H1 (cell line): ENCODE data around the gene EPHA1. TPM values are rescaled to one million over a fixed set of nuclear protein-coding genes. Genes with fewer than 3 reads are reported as not detected.
A peak's percentile ranks its signal among the peaks of the same experiment; 100 is the strongest.

ENCODE experiments used
- CTCF ChIA-PET: fragments of 300-600 bp; sonication (Branson Sonifier 250); formaldehyde crosslinking; loops from one replicate; lab custom pipeline; 2021; ENCODE audit not compliant: partially characterized antibody; lab: Charles Lee
- POLR2A ChIA-PET: fragments of 300-600 bp; sonication (Branson Sonifier 250); formaldehyde crosslinking; loops from one replicate; lab custom pipeline; 2021; ENCODE audit warnings: inconsistent platforms; ENCODE audit not compliant: partially characterized antibody; lab: Charles Lee
- DNase-seq, 2 experiments: peaks; one replicate each; pipeline versions ENCODE4 v3.0.0 to v3.0.0-alpha.2; 2010 to 2022; ENCODE audit warnings: low spot score in 2 of 2, low read depth in 1 of 2, mixed read lengths in 1 of 2
- FAIRE-seq: peaks from 2 replicates; lab custom pipeline; 2011; peaks lifted over from hg19 to GRCh38; lab: Jason Lieb, UNC
- H2AFZ ChIP-seq: 2 replicates; pipeline ENCODE4 v1.8.1; 2012; ENCODE audit warnings: low read length, inconsistent platforms
- H2AK5ac ChIP-seq: 2 replicates; pipeline ENCODE4 v1.6.1; 2013; ENCODE audit warnings: low read depth, low read length
- H2BK120ac ChIP-seq: replicated peaks from 2 replicates; pipeline ENCODE3; 2013; ENCODE audit warnings: low read depth, low read length, inconsistent platforms
- H2BK12ac ChIP-seq: 2 replicates; pipeline ENCODE4 v1.6.1; 2013; ENCODE audit warnings: low read depth, low read length
- H2BK15ac ChIP-seq: 2 replicates; pipeline ENCODE4 v1.6.1; 2013; ENCODE audit warnings: low read length
- H2BK20ac ChIP-seq: 2 replicates; pipeline ENCODE4 v1.6.1; 2013; ENCODE audit warnings: low read length
- H2BK5ac ChIP-seq: 2 replicates; pipeline ENCODE4 v1.6.1; 2013; ENCODE audit warnings: low read depth, low read length
- H3K14ac ChIP-seq: 2 replicates; pipeline ENCODE4 v1.6.1; 2013; ENCODE audit warnings: inconsistent platforms; ENCODE audit not compliant: insufficient read length
- H3K18ac ChIP-seq: 2 replicates; pipeline ENCODE4 v1.6.1; 2013; ENCODE audit warnings: low read length; ENCODE audit errors: extremely low read depth
- H3K23ac ChIP-seq: 2 replicates; pipeline ENCODE4 v1.6.1; 2013; ENCODE audit warnings: inconsistent platforms; ENCODE audit not compliant: insufficient read length
- H3K23me2 ChIP-seq: 2 replicates; pipeline ENCODE4 v1.6.1; 2013; ENCODE audit warnings: low read depth, low read length
- H3K27ac ChIP-seq: 2 replicates; pipeline ENCODE4 v1.6.1; 2011; ENCODE audit warnings: low read depth, low read length, inconsistent platforms
- H3K27me3 ChIP-seq, 4 experiments: replicated peaks in 1 of 4; 1 replicate in 1 of 4; 2 replicates in 3 of 4; pipeline versions ENCODE4 v1.6.1 to v1.8.1; 2011 to 2013; ENCODE audit warnings: low read length in 3 of 4, mild to moderate bottlenecking in 3 of 4, inconsistent platforms in 2 of 4, mixed read lengths in 2 of 4, moderate library complexity in 1 of 4; ENCODE audit not compliant: control insufficient read depth in 3 of 4, insufficient read depth in 3 of 4; ENCODE audit errors: extremely low read depth in 1 of 4
- H3K36me3 ChIP-seq, 4 experiments: 2 replicates each; pipeline versions ENCODE4 v1.6.1 to v1.8.1; 2011 to 2013; ENCODE audit warnings: mild to moderate bottlenecking in 4 of 4, low read length in 3 of 4, moderate library complexity in 2 of 4, control low read depth in 1 of 4, inconsistent platforms in 1 of 4; ENCODE audit not compliant: insufficient read depth in 4 of 4, control insufficient read depth in 2 of 4
- H3K4ac ChIP-seq: replicated peaks from 2 replicates; pipeline ENCODE3; 2013; ENCODE audit warnings: low read length, low read depth, mixed read lengths, inconsistent platforms; ENCODE audit not compliant: insufficient read length
- H3K4me1 ChIP-seq, 4 experiments: replicated peaks in 1 of 4; 1 replicate in 1 of 4; 2 replicates in 3 of 4; pipeline versions ENCODE4 v1.6.1 to v1.8.1; 2011 to 2013; ENCODE audit warnings: low read length in 3 of 4, inconsistent platforms in 2 of 4, mixed read lengths in 1 of 4; ENCODE audit not compliant: insufficient read depth in 4 of 4, control insufficient read depth in 3 of 4
- H3K4me2 ChIP-seq, 2 experiments: 2 replicates each; pipeline versions ENCODE4 v1.6.1 to v1.8.1; 2011 to 2013; ENCODE audit warnings: low read depth in 2 of 2, low read length in 2 of 2, control low read depth in 1 of 2, inconsistent platforms in 1 of 2, mild to moderate bottlenecking in 1 of 2; ENCODE audit not compliant: insufficient read depth in 1 of 2
- H3K4me3 ChIP-seq, 4 experiments: fragments of 200-600, 300-600 bp in 1 of 4; sonication (generic), shearing (Covaris generic), sonication (Bioruptor Twin) in 1 of 4; 2 replicates each; pipeline versions ENCODE4 v1.5.1 to v1.8.1; 2011 to 2016; ENCODE audit warnings: low read length in 4 of 4, low read depth in 3 of 4, control low read depth in 2 of 4, inconsistent platforms in 2 of 4, mild to moderate bottlenecking in 2 of 4, mixed read lengths in 1 of 4, moderate library complexity in 1 of 4; ENCODE audit not compliant: insufficient read depth in 2 of 4; ENCODE audit errors: extremely low read depth in 1 of 4
- H3K56ac ChIP-seq: replicated peaks from 2 replicates; pipeline ENCODE3; 2013; ENCODE audit warnings: low read depth, mild to moderate bottlenecking, mixed read lengths, low read length, inconsistent platforms; ENCODE audit not compliant: insufficient read length
- H3K79me1 ChIP-seq: 2 replicates; pipeline ENCODE4 v1.6.1; 2013; ENCODE audit warnings: low read depth, low read length, control low read depth
- H3K79me2 ChIP-seq, 2 experiments: 2 replicates each; pipeline versions ENCODE4 v1.6.1 to v1.8.1; 2012 to 2013; ENCODE audit warnings: low read length in 2 of 2, mild to moderate bottlenecking in 2 of 2, inconsistent platforms in 1 of 2; ENCODE audit not compliant: insufficient read depth in 2 of 2, control insufficient read depth in 1 of 2
- H3K9ac ChIP-seq, 4 experiments: replicated peaks in 1 of 4; 1 replicate in 1 of 4; 2 replicates in 3 of 4; pipeline versions ENCODE4 v1.6.1 to v1.8.1; 2011 to 2013; ENCODE audit warnings: low read depth in 3 of 4, low read length in 3 of 4, control low read depth in 2 of 4, mild to moderate bottlenecking in 2 of 4, moderate library complexity in 2 of 4, inconsistent platforms in 1 of 4; ENCODE audit errors: extremely low read depth in 1 of 4
- H3K9me3 ChIP-seq, 2 experiments: 2 replicates each; pipeline versions ENCODE4 v1.6.1 to v1.8.1; 2012 to 2013; ENCODE audit warnings: mild to moderate bottlenecking in 2 of 2, moderate library complexity in 2 of 2, control low read depth in 1 of 2, inconsistent platforms in 1 of 2, low read depth in 1 of 2, low read length in 1 of 2, mixed read lengths in 1 of 2; ENCODE audit not compliant: insufficient read depth in 2 of 2
- H4K20me1 ChIP-seq, 2 experiments: replicated peaks in 1 of 2; 2 replicates each; pipeline versions ENCODE3 to v1.8.1; 2011 to 2013; ENCODE audit warnings: inconsistent platforms in 2 of 2, low read length in 2 of 2, mild to moderate bottlenecking in 1 of 2; ENCODE audit not compliant: insufficient read depth in 2 of 2, control insufficient read depth in 1 of 2
- H4K5ac ChIP-seq: 2 replicates; pipeline ENCODE4 v1.6.1; 2013; ENCODE audit warnings: low read length, low read depth, mixed read lengths, inconsistent platforms; ENCODE audit not compliant: insufficient read length
- H4K8ac ChIP-seq: 2 replicates; pipeline ENCODE4 v1.8.0; 2013; ENCODE audit warnings: mild to moderate bottlenecking, moderate library complexity, low read length, inconsistent platforms; ENCODE audit not compliant: insufficient read depth; ENCODE audit errors: extremely low read depth
- H4K91ac ChIP-seq: replicated peaks from 2 replicates; pipeline ENCODE3; 2013; ENCODE audit warnings: low read length, mixed read lengths, inconsistent platforms; ENCODE audit not compliant: insufficient read length
- GTF2F1 ChIP-seq: IDR thresholded peaks from 2 replicates; pipeline ENCODE4 v1.6.1; 2012; ENCODE audit warnings: low read depth, low read length, improper control_type of control experiment, borderline replicate concordance
- YY1 ChIP-seq: IDR thresholded peaks from 2 replicates; pipeline ENCODE4 v1.6.1; 2011; ENCODE audit warnings: low read depth, mild to moderate bottlenecking, low read length
- WGBS, 2 experiments: shearing (Covaris generic) in 1 of 2; methylation state at CpG; one replicate each; pipeline versions ENCODE4 v1.1.6 to v1.1.7; 2013 to 2015; ENCODE audit warnings: low lambda C conversion rate in 2 of 2, mixed read lengths in 2 of 2, inconsistent platforms in 1 of 2, low coverage in 1 of 2, missing lambda C conversion rate in 1 of 2; ENCODE audit not compliant: insufficient replicate concordance in 2 of 2, insufficient coverage in 1 of 2, insufficient read length in 1 of 2; ENCODE audit errors: extremely low coverage in 1 of 2, missing lambda C conversion rate in 1 of 2; 5-methylcytosine and 5-hydroxymethylcytosine counted together
- polyA plus RNA-seq, 7 experiments: library from polyadenylated mRNA; depleted of rRNA in 3 of 7; stranded (reverse) in 5 of 7; unstranded in 2 of 7; fragments of >200 nt in 5 of 7; fragments of 200-250 nt in 2 of 7; gene quantifications; 1 replicate in 5 of 7; 2 replicates in 1 of 7; 4 replicates in 1 of 7; pipeline versions ENCODE4 v1.2.1 to v1.2.3, GENCODE V29; 2011 to 2013; ENCODE audit warnings: missing spikeins in 2 of 7, mixed read lengths in 2 of 7
- total RNA-seq: library from RNA; stranded (reverse); fragmentation: NEBNext Ultra II Directional; extraction: Animal tissue kit (Norgen Biotek cat#: 25700); gene quantifications from 2 replicates; pipeline ENCODE4 v1.2.1, GENCODE V29; 2021

Gene EPHA1
- total and polyA plus RNA-seq, 2 of the 8 experiments (the other 6 are each of a cell fraction or from before 2014, with no cell fraction given): 86.5 to 133 TPM

- WGBS, 2 experiments: 60% methylated on average over 3 of the region's 3 CpGs; no CpG with 5 or more reads in 1 of the 2 experiments
- Histone ChIP-seq H3K9me3 (no peaks in the 10 kb centered on the region), H4K20me1 (no peaks in the 10 kb centered on the region), H2AFZ (no peak overlapping the region), H3K79me1 (no peaks in the 10 kb centered on the region), H2BK12ac (no peak overlapping the region), H2AK5ac (no peak overlapping the region), H3K27ac (no peak overlapping the region), H2BK120ac (no peak overlapping the region), H4K91ac (no peak overlapping the region), H3K79me2 (no peaks in the 10 kb centered on the region), H3K4ac (no peak overlapping the region), H3K4me1 (peaks cover 0 to 6% (median 3%) of the 10 kb centered on the region in 4 experiments; a peak in 3 of 7 replicates), H2BK20ac (no peak overlapping the region), H4K5ac (no peak overlapping the region), H2BK5ac (no peak overlapping the region), H3K27me3 (peaks cover 0 to 3% (median 0%) of the 10 kb centered on the region in 4 experiments; a peak in 2 of 7 replicates), H3K23me2 (no peaks in the 10 kb centered on the region; the same call in 1 of the 2 replicates), H3K4me2 (no peak overlapping the region), H3K14ac (no peak overlapping the region), H3K23ac (no peak overlapping the region), H3K9ac (no peak overlapping the region), H4K8ac (no peak overlapping the region), H3K36me3 (no peaks in the 10 kb centered on the region), H2BK15ac (no peak overlapping the region), H3K56ac (no peak overlapping the region), H3K18ac (no peak overlapping the region), H3K4me3 (no peak overlapping the region)
- CTCF ChIA-PET: interaction anchor here (0.7 to 5.8 kb wide), 16 partner anchors 8 to 104 kb away, joined by 3 to 50 read pairs (median 5); partner anchors contain the start of genes CLCN1 and EPHA1
- FAIRE-seq: no peak
- POLR2A ChIA-PET: interaction anchor here (1.2 to 3.1 kb wide), 3 partner anchors 12 to 62 kb away, joined by 3 to 12 read pairs (median 4); partner anchors contain the start of gene ZYX
- TF ChIP-seq GTF2F1 (no peak), YY1 (peak; percentile 52; the same call in 1 of the 2 replicates)
- no peak for DNase-seq
Observed at GRCh38 chr7:143343596-143343995, 65.1 kb downstream of the EPHA1 start.
